CD14-positive monocyte (primary cell): Measurements from ENCODE around the gene MEGF9. TPM values are rescaled to one million over a fixed set of nuclear protein-coding genes. Genes with fewer than 3 reads are reported as not detected.

Experiments used
- DNase-seq, 3 donors: peaks; one replicate each; pipeline ENCODE4 v3.0.0-alpha.2; 2011 to 2022
- H2AFZ ChIP-seq: 2 replicates; pipeline ENCODE4 v1.6.0; 2012; ENCODE audit warnings: mild to moderate bottlenecking, low read depth, low read length, inconsistent platforms; ENCODE audit not compliant: insufficient read depth, poor library complexity, severe bottlenecking
- H3K27ac ChIP-seq, 2 donors: 1 replicate in 1 of 2; 2 replicates in 1 of 2; pipeline ENCODE4 v1.5.1; 2012 to 2013; ENCODE audit warnings: low read length in 2 of 2, control low read depth in 1 of 2, inconsistent platforms in 1 of 2, low read depth in 1 of 2, mild to moderate bottlenecking in 1 of 2
- H3K27me3 ChIP-seq, 2 donors: one replicate each; pipeline versions ENCODE4 v1.6.0 to v1.6.1; 2011 to 2013; ENCODE audit warnings: low read length in 2 of 2; ENCODE audit not compliant: control insufficient read depth in 2 of 2, insufficient read depth in 2 of 2
- H3K36me3 ChIP-seq, 2 donors: replicated peaks in 1 of 2; 1 replicate in 1 of 2; 2 replicates in 1 of 2; pipeline versions ENCODE4 v1.5.1 to v1.6.1; 2012 to 2013; ENCODE audit warnings: low read length in 2 of 2, control low read depth in 1 of 2, inconsistent platforms in 1 of 2, mild to moderate bottlenecking in 1 of 2; ENCODE audit not compliant: insufficient read depth in 2 of 2, control insufficient read depth in 1 of 2
- H3K4me1 ChIP-seq, 2 donors: 1 replicate in 1 of 2; 2 replicates in 1 of 2; pipeline versions ENCODE4 v1.5.1 to v1.6.1; 2012 to 2013; ENCODE audit warnings: low read length in 2 of 2, control low read depth in 1 of 2, inconsistent platforms in 1 of 2, mild to moderate bottlenecking in 1 of 2, moderate library complexity in 1 of 2; ENCODE audit not compliant: insufficient read depth in 2 of 2, control insufficient read depth in 1 of 2
- H3K4me2 ChIP-seq: replicated peaks from 2 replicates; pipeline ENCODE3; 2012; ENCODE audit warnings: low read length, moderate library complexity, mild to moderate bottlenecking; ENCODE audit not compliant: poor library complexity, severe bottlenecking; ENCODE audit errors: extremely low read depth
- H3K4me3 ChIP-seq, 3 experiments: fragments of 200-600 bp in 1 of 3; sonication (generic) in 1 of 3; replicated peaks in 1 of 3; 1 replicate in 2 of 3; 2 replicates in 1 of 3; pipeline ENCODE4 v1.5.1; 2011 to 2013; ENCODE audit warnings: low read length in 3 of 3, mild to moderate bottlenecking in 3 of 3, control low read depth in 2 of 3, low read depth in 2 of 3, inconsistent platforms in 1 of 3, moderate library complexity in 1 of 3
- H3K79me2 ChIP-seq: 2 replicates; pipeline ENCODE4 v1.6.0; 2012; ENCODE audit warnings: mild to moderate bottlenecking, control low read depth, inconsistent platforms, low read length, moderate library complexity; ENCODE audit not compliant: insufficient read depth
- H3K9ac ChIP-seq: 2 replicates; pipeline ENCODE4 v1.6.0; 2017; ENCODE audit warnings: low read length, mild to moderate bottlenecking; ENCODE audit not compliant: insufficient read depth, poor library complexity, severe bottlenecking
- H3K9me3 ChIP-seq, 2 donors: replicated peaks in 1 of 2; 1 replicate in 1 of 2; 2 replicates in 1 of 2; pipeline versions ENCODE4 v1.5.1 to v1.6.1; 2012 to 2013; ENCODE audit warnings: low read length in 2 of 2, control low read depth in 1 of 2; ENCODE audit not compliant: control insufficient read depth in 1 of 2, insufficient read depth in 1 of 2
- H4K20me1 ChIP-seq: 2 replicates; pipeline ENCODE4 v1.6.0; 2012; ENCODE audit warnings: mild to moderate bottlenecking, low read length, control low read depth, moderate library complexity; ENCODE audit not compliant: insufficient read depth
- H3K27ac Mint-ChIP-seq, 7 donors: one replicate each; pipeline ENCODE4 v1.8.0; 2020; ENCODE audit warnings: mild to moderate bottlenecking in 7 of 7, mixed read lengths in 7 of 7, moderate library complexity in 6 of 7, inconsistent platforms in 2 of 7
- H3K27me3 Mint-ChIP-seq, 3 donors: one replicate each; pipeline ENCODE4 v1.8.0; 2021 to 2022; ENCODE audit warnings: low read depth in 3 of 3, mild to moderate bottlenecking in 3 of 3, mixed read lengths in 3 of 3, moderate library complexity in 3 of 3, inconsistent platforms in 1 of 3
- H3K36me3 Mint-ChIP-seq, 2 donors: one replicate each; pipeline ENCODE4 v1.8.0; 2020; ENCODE audit warnings: mixed read lengths in 2 of 2, inconsistent platforms in 1 of 2, mild to moderate bottlenecking in 1 of 2
- H3K4me1 Mint-ChIP-seq: one replicate; pipeline ENCODE4 v1.8.0; 2020; ENCODE audit warnings: mild to moderate bottlenecking, mixed read lengths
- H3K4me3 Mint-ChIP-seq, 2 donors: one replicate each; pipeline ENCODE4 v1.8.0; 2020; ENCODE audit warnings: mild to moderate bottlenecking in 2 of 2, mixed read lengths in 2 of 2, moderate library complexity in 1 of 2
- H3K9me3 Mint-ChIP-seq, 7 donors: one replicate each; pipeline ENCODE4 v1.8.0; 2020 to 2022; ENCODE audit warnings: mixed read lengths in 7 of 7, mild to moderate bottlenecking in 6 of 7, moderate library complexity in 6 of 7, inconsistent platforms in 2 of 7
- WGBS: methylation state at CpG from one replicate; pipeline ENCODE4 v1.1.5; 2013; ENCODE audit warnings: missing lambda C conversion rate; ENCODE audit not compliant: insufficient coverage; 5-methylcytosine and 5-hydroxymethylcytosine counted together
- intact Hi-C, 2 donors: fragments of 100-400 bp; cut with micrococcal nuclease; formaldehyde crosslinking; loops; one replicate each; pipeline versions ENCODE4 v1.15.0 to v1.15.1; 2023
- polyA plus RNA-seq, 3 donors: library from polyadenylated mRNA; depleted of rRNA in 1 of 3; unstranded in 2 of 3; stranded (reverse) in 1 of 3; fragments of 300-500 nt in 2 of 3; fragments of >200 nt in 1 of 3; fragmentation: Illumina TruSeq in 2 of 3; gene quantifications; 1 replicate in 2 of 3; 2 replicates in 1 of 3; pipeline ENCODE4 v1.2.3, GENCODE V29; 2012 to 2021
- TF ChIP-seq, protein P1 (sequence below): fragments of 200-600 bp; IDR thresholded peaks from one replicate; pipeline ENCODE4 v1.8.0; 2022; ENCODE audit warnings: antibody characterized with exemption, mild to moderate bottlenecking

MEGF9 gene
- polyA plus RNA-seq, 3 donors: 45.0 to 92.8 (median 89.7) TPM

GRCh38 chr9:120583958-120584369, 130.3 kb downstream of the MEGF9 start:
- intact Hi-C loops: no loop called here
- no peaks in the 10 kb centered on the region for H3K36me3 ChIP-seq
- peaks cover 0 to 4% (median 0%) of the 10 kb centered on the region in 3 donors for H3K27me3 Mint-ChIP-seq
- H3K27ac ChIP-seq: peak overlapping the region in 1 of 2 donors; percentile 6
- H4K20me1 ChIP-seq: no peaks in the 10 kb centered on the region
- TF ChIP-seq, protein P1, sequence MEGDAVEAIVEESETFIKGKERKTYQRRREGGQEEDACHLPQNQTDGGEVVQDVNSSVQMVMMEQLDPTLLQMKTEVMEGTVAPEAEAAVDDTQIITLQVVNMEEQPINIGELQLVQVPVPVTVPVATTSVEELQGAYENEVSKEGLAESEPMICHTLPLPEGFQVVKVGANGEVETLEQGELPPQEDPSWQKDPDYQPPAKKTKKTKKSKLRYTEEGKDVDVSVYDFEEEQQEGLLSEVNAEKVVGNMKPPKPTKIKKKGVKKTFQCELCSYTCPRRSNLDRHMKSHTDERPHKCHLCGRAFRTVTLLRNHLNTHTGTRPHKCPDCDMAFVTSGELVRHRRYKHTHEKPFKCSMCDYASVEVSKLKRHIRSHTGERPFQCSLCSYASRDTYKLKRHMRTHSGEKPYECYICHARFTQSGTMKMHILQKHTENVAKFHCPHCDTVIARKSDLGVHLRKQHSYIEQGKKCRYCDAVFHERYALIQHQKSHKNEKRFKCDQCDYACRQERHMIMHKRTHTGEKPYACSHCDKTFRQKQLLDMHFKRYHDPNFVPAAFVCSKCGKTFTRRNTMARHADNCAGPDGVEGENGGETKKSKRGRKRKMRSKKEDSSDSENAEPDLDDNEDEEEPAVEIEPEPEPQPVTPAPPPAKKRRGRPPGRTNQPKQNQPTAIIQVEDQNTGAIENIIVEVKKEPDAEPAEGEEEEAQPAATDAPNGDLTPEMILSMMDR: no peak
- no peak overlapping the region for H3K4me3 Mint-ChIP-seq
- peaks cover 0 to 3% (median 0%) of the 10 kb centered on the region in 7 donors for H3K9me3 Mint-ChIP-seq
- no peak overlapping the region for H3K9ac ChIP-seq
- H3K4me1 Mint-ChIP-seq: peaks cover 19% of the 10 kb centered on the region
- H3K36me3 Mint-ChIP-seq: peaks cover 0 to 2% of the 10 kb centered on the region in 2 donors
- peaks cover 20 to 24% of the 10 kb centered on the region in 2 donors for H3K4me1 ChIP-seq
- H3K4me3 ChIP-seq: no peak overlapping the region
- peak; percentile 76 to 87 (median 77) for DNase-seq
- H3K27ac Mint-ChIP-seq: peak overlapping the region; percentile 12 to 79 (median 54)
- peaks cover 10% of the 10 kb centered on the region for H3K79me2 ChIP-seq
- H3K27me3 ChIP-seq: no peaks in the 10 kb centered on the region
- 80% methylated on average over 1 of the region's 3 CpGs for WGBS
- no peaks in the 10 kb centered on the region for H3K9me3 ChIP-seq
- H3K4me2 ChIP-seq: no peak overlapping the region
- no peak overlapping the region for H2AFZ ChIP-seq

DNA sequence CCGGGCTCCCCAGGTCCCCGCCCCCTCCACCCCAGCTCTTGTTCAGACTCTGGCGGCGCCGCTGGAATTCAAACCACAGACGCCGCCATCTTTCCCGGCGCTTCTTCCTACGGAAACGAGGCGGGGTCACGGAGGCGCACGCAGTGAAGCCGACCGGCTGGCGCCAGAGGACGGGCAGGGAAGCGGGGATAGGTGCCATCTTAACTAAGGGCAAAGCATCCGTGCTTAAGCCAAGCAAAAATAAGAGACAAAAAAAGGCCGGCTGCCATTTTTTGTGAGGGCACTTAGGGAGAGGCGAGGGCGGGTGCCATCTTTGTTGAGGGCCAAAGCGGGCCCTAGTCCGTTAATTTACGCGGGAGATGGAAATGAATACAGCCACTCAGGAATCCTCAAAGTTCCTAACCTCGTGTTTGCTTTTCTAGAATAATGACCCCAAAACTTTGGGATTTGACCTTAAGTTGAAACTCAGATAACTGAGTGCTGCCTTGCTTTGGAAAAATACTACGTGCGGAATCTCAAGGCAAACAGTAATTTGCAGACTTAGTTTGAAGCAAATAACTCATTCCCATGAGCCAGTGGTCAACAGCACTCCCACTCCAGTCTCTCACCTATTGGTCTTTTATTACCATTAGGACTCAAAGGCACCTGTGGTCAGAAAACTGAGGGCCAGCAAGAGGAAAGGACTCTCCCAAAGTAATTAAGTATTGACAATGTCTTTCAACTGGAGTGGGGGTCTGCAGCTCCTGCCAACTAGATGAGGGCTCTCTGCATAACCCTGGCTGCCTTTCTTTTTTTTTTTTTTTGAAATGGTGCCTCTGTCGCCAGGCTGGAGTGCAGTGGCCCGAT, 134.0 kb downstream of the MEGF9 start, which contains the start of gene CDK5RAP2:
TSS of gene CDK5RAP2 (minus strand) at position 117 of the 846 bp plus-strand sequence. CDS start 189 bp downstream, outside the sequence.
- Mint-ChIP-seq H3K27ac (peak within 1 kb of the TSS; percentile 90 to 97 (median 93)), H3K9me3 (peaks cover 0 to 3% (median 0%) of the 10 kb centered on the region in 7 donors), H3K4me1 (peaks cover 23% of the 10 kb centered on the region), H3K4me3 (peak within 1 kb of the TSS; percentile 91 to 95), H3K36me3 (peaks cover 13 to 16% of the 10 kb centered on the region in 2 donors), H3K27me3 (no peaks in the 10 kb centered on the region)
- H3K9ac ChIP-seq: peak within 1 kb of the TSS; percentile 85
- H3K4me2 ChIP-seq: peak within 1 kb of the TSS; percentile 97
- peak within 1 kb of the TSS; percentile 98 for H2AFZ ChIP-seq
- H3K27ac ChIP-seq: peak within 1 kb of the TSS; percentile 37 to 90
- peak within 1 kb of the TSS; percentile 64 to 97 (median 95) for H3K4me3 ChIP-seq
- H3K4me1 ChIP-seq: peaks cover 24 to 30% of the 10 kb centered on the region in 2 donors
- H3K27me3 ChIP-seq: no peaks in the 10 kb centered on the region
- H3K36me3 ChIP-seq: peaks cover 0 to 6% of the 10 kb centered on the region in 2 donors
- H4K20me1 ChIP-seq: no peaks in the 10 kb centered on the region
- WGBS: under 1% methylated on average over 28 of the region's 33 CpGs
- intact Hi-C loops: no loop called here
- peak; percentile 94 to 96 (median 94) for DNase-seq
- TF ChIP-seq, protein P1: no peak
- no peaks in the 10 kb centered on the region for H3K9me3 ChIP-seq
- peaks cover 47% of the 10 kb centered on the region for H3K79me2 ChIP-seq
